BJ (cell line): Measurements from ENCODE around the gene MRPS6. TPM values are rescaled to one million over a fixed set of nuclear protein-coding genes. Genes with fewer than 3 reads are reported as not detected.

Experiments used
- CTCF ChIA-PET: fragments of 350-600 bp; formaldehyde crosslinking; extraction: SDS; loops from one replicate; lab custom pipeline; 2021; ENCODE audit warnings: antibody characterized with exemption, inconsistent platforms; lab: Yijun Ruan, JAX
- POLR2A ChIA-PET: fragments of 300-600 bp; sonication (Branson Sonifier 250); formaldehyde crosslinking; extraction: SDS; loops from one replicate; lab custom pipeline; 2021; ENCODE audit warnings: antibody characterized with exemption; lab: Charles Lee
- DNase-seq: peaks from one replicate; pipeline ENCODE4 v3.0.0-alpha.2; 2011; ENCODE audit warnings: low read depth
- H3K27me3 ChIP-seq: 2 replicates; pipeline ENCODE4 v1.6.0; 2011; ENCODE audit warnings: low read length; ENCODE audit not compliant: control insufficient read depth, insufficient read depth
- H3K36me3 ChIP-seq: 2 replicates; pipeline ENCODE4 v1.5.1; 2011; ENCODE audit warnings: low read length; ENCODE audit not compliant: control insufficient read depth, insufficient read depth
- H3K4me3 ChIP-seq: 2 replicates; pipeline ENCODE4 v1.5.1; 2011; ENCODE audit warnings: low read depth, mild to moderate bottlenecking, control low read depth, low read length
- polyA plus RNA-seq: library from polyadenylated mRNA; depleted of rRNA; stranded (reverse); fragments of >200 nt; gene quantifications from 2 replicates; pipeline ENCODE4 v1.2.3, GENCODE V29; 2011
- TF ChIP-seq, protein P1 (sequence below): IDR thresholded peaks from 2 replicates; pipeline ENCODE4 v1.5.1; 2011; ENCODE audit warnings: low read depth, mild to moderate bottlenecking, control low read depth, inconsistent platforms, low read length, moderate library complexity; ENCODE audit not compliant: insufficient read depth

Gene MRPS6
- polyA plus RNA-seq, 1 experiment = 13.8 TPM

GRCh38 chr21:34112316-34113033 is 39.1 kb downstream of the MRPS6 start:
- H3K27me3 ChIP-seq = no peaks in the 10 kb centered on the region
- no peaks in the 10 kb centered on the region for H3K36me3 ChIP-seq
- DNase-seq = no peak
- no peak overlapping the region for H3K4me3 ChIP-seq
- ChIA-PET CTCF (interaction anchor here (0.5 kb wide), 1 partner anchor 90 kb away, joined by 3 read pairs; no protein-coding TSS in a partner anchor), POLR2A (no interaction called here)
- TF ChIP-seq, protein P1, sequence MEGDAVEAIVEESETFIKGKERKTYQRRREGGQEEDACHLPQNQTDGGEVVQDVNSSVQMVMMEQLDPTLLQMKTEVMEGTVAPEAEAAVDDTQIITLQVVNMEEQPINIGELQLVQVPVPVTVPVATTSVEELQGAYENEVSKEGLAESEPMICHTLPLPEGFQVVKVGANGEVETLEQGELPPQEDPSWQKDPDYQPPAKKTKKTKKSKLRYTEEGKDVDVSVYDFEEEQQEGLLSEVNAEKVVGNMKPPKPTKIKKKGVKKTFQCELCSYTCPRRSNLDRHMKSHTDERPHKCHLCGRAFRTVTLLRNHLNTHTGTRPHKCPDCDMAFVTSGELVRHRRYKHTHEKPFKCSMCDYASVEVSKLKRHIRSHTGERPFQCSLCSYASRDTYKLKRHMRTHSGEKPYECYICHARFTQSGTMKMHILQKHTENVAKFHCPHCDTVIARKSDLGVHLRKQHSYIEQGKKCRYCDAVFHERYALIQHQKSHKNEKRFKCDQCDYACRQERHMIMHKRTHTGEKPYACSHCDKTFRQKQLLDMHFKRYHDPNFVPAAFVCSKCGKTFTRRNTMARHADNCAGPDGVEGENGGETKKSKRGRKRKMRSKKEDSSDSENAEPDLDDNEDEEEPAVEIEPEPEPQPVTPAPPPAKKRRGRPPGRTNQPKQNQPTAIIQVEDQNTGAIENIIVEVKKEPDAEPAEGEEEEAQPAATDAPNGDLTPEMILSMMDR = no peak

GRCh38 chr21:34113842-34114241 is 40.5 kb downstream of the MRPS6 start:
- Histone ChIP-seq H3K36me3 (no peaks in the 10 kb centered on the region), H3K27me3 (no peaks in the 10 kb centered on the region), H3K4me3 (no peak overlapping the region)
- CTCF ChIA-PET = interaction anchor here (0.7 to 1.6 kb wide), 3 partner anchors 15 to 224 kb away, joined by 3 to 4 read pairs (median 3); no protein-coding TSS in a partner anchor
- TF ChIP-seq, protein P1 = no peak
- POLR2A ChIA-PET = no interaction called here
- no peak for DNase-seq

GRCh38 chr21:34115160-34115559 is 41.8 kb downstream of the MRPS6 start:
- CTCF ChIA-PET = interaction anchor here (1.4 kb wide), 1 partner anchor 223 kb away, joined by 3 read pairs; no protein-coding TSS in a partner anchor
- DNase-seq = no peak
- no peak overlapping the region for H3K4me3 ChIP-seq
- TF ChIP-seq, protein P1 = no peak
- no peaks in the 10 kb centered on the region for H3K36me3 ChIP-seq
- no peaks in the 10 kb centered on the region for H3K27me3 ChIP-seq
- POLR2A ChIA-PET = no interaction called here

GRCh38 chr21:34116569-34116968 is 43.2 kb downstream of the MRPS6 start:
- no peak overlapping the region for H3K4me3 ChIP-seq
- H3K27me3 ChIP-seq = no peaks in the 10 kb centered on the region
- TF ChIP-seq, protein P1 = no peak
- no peaks in the 10 kb centered on the region for H3K36me3 ChIP-seq
- ChIA-PET POLR2A (no interaction called here), CTCF (no interaction called here)
- DNase-seq = no peak

- TF ChIP-seq, protein P1 = no peak
- no peak overlapping the region for H3K4me3 ChIP-seq
- POLR2A ChIA-PET = no interaction called here
- CTCF ChIA-PET = interaction anchor here (0.6 to 1.8 kb wide), 4 partner anchors 9 to 227 kb away, joined by 3 to 11 read pairs (median 4); no protein-coding TSS in a partner anchor
- DNase-seq = no peak
- no peaks in the 10 kb centered on the region for H3K27me3 ChIP-seq
- no peaks in the 10 kb centered on the region for H3K36me3 ChIP-seq
Measured at GRCh38 chr21:34120867-34121266, 47.5 kb downstream of the MRPS6 start.
